Mesendoderm (in vitro differentiated cells): Measurements from ENCODE around the gene ARHGEF1.

ENCODE experiments used
- DNase-seq: peaks from one replicate; pipeline ENCODE4 v3.0.0; 2013
- H2AK5ac ChIP-seq: 2 replicates; pipeline ENCODE4 v1.6.1; 2013; ENCODE audit warnings: low read length, inconsistent platforms
- H2BK120ac ChIP-seq: 2 replicates; pipeline ENCODE4 v1.6.1; 2013; ENCODE audit warnings: low read depth, mild to moderate bottlenecking, low read length, moderate library complexity, mixed read lengths
- H2BK15ac ChIP-seq: replicated peaks from 2 replicates; pipeline ENCODE4 v1.6.1; 2013; ENCODE audit warnings: low read depth, mild to moderate bottlenecking, moderate library complexity
- H2BK5ac ChIP-seq: 2 replicates; pipeline ENCODE4 v1.6.1; 2013; ENCODE audit warnings: low read length, inconsistent platforms
- H3K18ac ChIP-seq: 2 replicates; pipeline ENCODE4 v1.6.1; 2013; ENCODE audit warnings: mild to moderate bottlenecking, low read length, mixed read lengths
- H3K23ac ChIP-seq: one replicate; pipeline ENCODE4 v1.6.1; 2013; ENCODE audit warnings: low read length
- H3K27ac ChIP-seq: 2 replicates; pipeline ENCODE4 v1.5.1; 2013; ENCODE audit warnings: low read depth, mild to moderate bottlenecking, inconsistent platforms, low read length, moderate library complexity
- H3K27me3 ChIP-seq: 2 replicates; pipeline ENCODE4 v1.6.1; 2013; ENCODE audit warnings: low read length, control low read depth, mild to moderate bottlenecking, inconsistent platforms; ENCODE audit not compliant: insufficient read depth, poor library complexity
- H3K36me3 ChIP-seq: 2 replicates; pipeline ENCODE4 v1.6.1; 2013; ENCODE audit warnings: low read length, inconsistent platforms; ENCODE audit not compliant: control insufficient read depth, insufficient read depth
- H3K4ac ChIP-seq: one replicate; pipeline ENCODE4 v1.6.1; 2013; ENCODE audit warnings: low read depth, mild to moderate bottlenecking, low read length, moderate library complexity
- H3K4me1 ChIP-seq: 2 replicates; pipeline ENCODE4 v1.6.1; 2013; ENCODE audit warnings: low read depth, low read length, inconsistent platforms; ENCODE audit not compliant: control insufficient read depth
- H3K4me2 ChIP-seq: 2 replicates; pipeline ENCODE4 v1.6.1; 2013; ENCODE audit warnings: low read length
- H3K4me3 ChIP-seq: 2 replicates; pipeline ENCODE4 v1.5.1; 2013; ENCODE audit warnings: mild to moderate bottlenecking, low read length
- H3K56ac ChIP-seq: one replicate; pipeline ENCODE4 v1.6.1; 2013; ENCODE audit warnings: low read length
- H3K79me1 ChIP-seq: 2 replicates; pipeline ENCODE4 v1.6.1; 2013; ENCODE audit warnings: low read length, inconsistent platforms
- H3K79me2 ChIP-seq: 2 replicates; pipeline ENCODE4 v1.6.1; 2013; ENCODE audit warnings: mild to moderate bottlenecking, low read length; ENCODE audit not compliant: control insufficient read depth, insufficient read depth
- H3K9ac ChIP-seq: 2 replicates; pipeline ENCODE4 v1.6.1; 2013; ENCODE audit warnings: low read length, inconsistent platforms
- H4K5ac ChIP-seq: one replicate; pipeline ENCODE4 v1.6.1; 2013; ENCODE audit warnings: low read length
- H4K8ac ChIP-seq: one replicate; pipeline ENCODE4 v1.6.1; 2013; ENCODE audit warnings: low read depth, mild to moderate bottlenecking, control low read depth, low read length, moderate library complexity
- WGBS: extraction: QIAGEN DNeasy Blood & Tissue Kit; methylation state at CpG from one replicate; pipeline ENCODE4 v1.1.7; 2013; ENCODE audit warnings: low lambda C conversion rate, missing lambda C conversion rate; ENCODE audit not compliant: insufficient coverage; ENCODE audit errors: extremely low coverage; 5-methylcytosine and 5-hydroxymethylcytosine counted together

Gene ARHGEF1

DNA sequence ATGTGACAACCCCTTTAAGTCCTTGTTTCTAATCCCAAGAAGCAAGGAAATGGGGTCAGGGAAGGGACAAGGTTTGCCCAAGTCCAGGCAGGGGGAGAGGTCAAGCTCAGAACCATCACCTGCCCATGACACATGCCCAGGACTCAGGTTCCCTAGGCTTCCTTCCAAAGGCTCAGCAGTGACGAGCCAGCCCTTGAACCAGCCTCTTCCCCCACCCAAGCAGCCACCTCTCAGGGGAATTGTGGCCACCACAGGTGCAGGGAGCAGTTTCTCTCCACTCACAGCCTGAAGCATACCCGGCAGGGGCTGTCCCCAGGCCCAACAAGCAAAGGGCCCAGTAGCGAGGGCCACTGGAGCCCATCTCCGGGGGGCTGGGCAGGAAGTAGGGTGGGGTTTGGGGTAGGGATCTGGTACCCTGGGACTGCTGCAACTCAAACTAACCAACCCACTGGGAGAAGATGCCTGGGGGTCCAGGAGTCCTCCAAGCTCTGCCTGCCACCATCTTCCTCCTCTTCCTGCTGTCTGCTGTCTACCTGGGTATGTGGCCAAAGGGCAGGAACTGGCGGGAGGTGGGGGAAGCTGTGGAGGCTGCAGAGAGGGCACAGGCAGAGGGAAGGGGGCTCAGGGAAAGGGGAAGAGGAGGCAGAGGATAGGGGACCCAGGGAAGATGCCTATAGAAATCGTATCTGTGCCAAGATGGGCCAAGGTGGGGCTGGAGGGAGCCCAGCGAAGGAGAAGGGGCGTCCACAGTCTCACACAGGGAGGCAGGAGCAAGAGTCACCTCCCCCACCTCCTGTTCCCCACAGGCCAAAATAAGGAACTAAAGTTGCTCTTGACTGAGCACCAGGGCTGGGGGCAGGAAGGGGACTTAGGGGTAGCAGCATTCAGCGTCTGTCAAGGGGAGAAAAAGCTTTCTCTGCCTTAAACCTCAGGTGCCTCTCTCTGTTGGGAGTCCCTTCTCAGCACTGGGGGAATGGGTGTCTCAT, 5.8 kb upstream of the ARHGEF1 start, which contains the start of gene CD79A:
Gene CD79A (plus strand): TSS at position 433 of the 986 bp plus-strand sequence. CDS start 26 bp downstream, at position 459.
- Histone ChIP-seq H2BK15ac (no peak within 1 kb of the TSS), H3K36me3 (no peaks in the 10 kb centered on the region), H3K79me1 (no peaks in the 10 kb centered on the region), H3K18ac (no peak within 1 kb of the TSS), H2BK5ac (no peak within 1 kb of the TSS), H3K4ac (no peak within 1 kb of the TSS), H3K79me2 (no peaks in the 10 kb centered on the region), H4K5ac (no peak within 1 kb of the TSS), H4K8ac (no peak within 1 kb of the TSS), H3K4me3 (no peak within 1 kb of the TSS), H3K9ac (peak within 1 kb of the TSS; percentile 6), H2AK5ac (no peak within 1 kb of the TSS), H3K4me1 (no peaks in the 10 kb centered on the region), H3K27ac (no peak within 1 kb of the TSS), H3K4me2 (no peak within 1 kb of the TSS), H3K23ac (no peak within 1 kb of the TSS), H2BK120ac (no peak within 1 kb of the TSS), H3K56ac (peak within 1 kb of the TSS; percentile 42), H3K27me3 (no peaks in the 10 kb centered on the region)
- DNase-seq = no peak
- no CpG with 5 or more reads among the region's 9 CpGs for WGBS

DNA sequence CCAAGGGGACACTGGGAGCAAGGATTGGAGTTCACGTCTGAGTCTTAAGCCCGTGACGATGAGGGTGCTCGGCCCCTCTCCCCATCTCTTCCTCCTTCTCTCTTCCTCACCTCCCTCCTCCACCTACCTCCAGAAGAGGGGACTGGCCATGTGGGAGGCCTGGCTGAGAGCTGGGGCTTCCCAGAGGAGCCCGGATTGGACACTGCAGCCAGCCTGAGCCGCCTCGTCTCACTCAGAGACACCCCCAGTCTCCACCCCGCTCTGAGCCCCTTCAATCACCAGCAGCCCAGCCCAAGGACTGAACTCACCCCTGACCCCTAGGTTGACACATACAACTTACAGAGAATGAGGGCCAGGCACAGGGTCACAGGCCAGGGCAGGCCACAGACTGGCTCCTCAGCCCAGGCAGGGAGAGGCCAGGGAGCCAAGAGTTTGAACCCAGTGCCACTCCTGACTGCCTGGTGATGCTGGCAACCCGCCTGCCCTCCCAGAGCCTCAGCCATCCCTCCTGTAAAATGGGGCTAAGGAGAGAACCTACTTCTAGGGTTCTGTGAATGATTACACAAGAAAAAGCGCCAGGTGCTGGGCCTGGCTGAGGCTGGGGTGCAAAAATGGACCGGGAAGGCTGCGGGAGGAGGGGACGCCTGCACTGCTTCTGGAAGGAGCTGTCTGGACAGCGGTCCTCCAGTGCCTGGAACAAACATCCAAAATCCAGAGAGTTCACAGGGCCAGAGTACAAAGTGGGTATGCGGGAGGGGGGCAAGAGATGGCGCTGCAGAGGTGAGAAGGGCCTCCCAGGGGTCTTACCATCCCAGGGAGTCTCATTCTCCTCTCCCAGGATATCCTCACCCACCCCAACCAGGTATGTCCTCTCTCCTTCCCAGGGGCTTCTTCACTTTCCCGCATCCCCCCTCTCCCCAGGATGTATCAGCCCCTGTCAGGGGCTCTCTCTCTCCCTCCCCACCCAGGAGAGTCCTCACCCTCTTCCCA, 4.8 kb upstream of the ARHGEF1 start:
- H3K79me1 ChIP-seq = no peaks in the 10 kb centered on the region
- no peak overlapping the region for H3K9ac ChIP-seq
- no peak overlapping the region for H2BK5ac ChIP-seq
- no peak overlapping the region for H3K56ac ChIP-seq
- no peak overlapping the region for H2BK15ac ChIP-seq
- no peak overlapping the region for H3K23ac ChIP-seq
- no peak overlapping the region for H4K8ac ChIP-seq
- H3K79me2 ChIP-seq = no peaks in the 10 kb centered on the region
- H2AK5ac ChIP-seq = no peak overlapping the region
- no peak for DNase-seq
- no peak overlapping the region for H2BK120ac ChIP-seq
- no peaks in the 10 kb centered on the region for H3K4me1 ChIP-seq
- no CpG with 5 or more reads among the region's 17 CpGs for WGBS
- H3K27me3 ChIP-seq = no peaks in the 10 kb centered on the region
- no peaks in the 10 kb centered on the region for H3K36me3 ChIP-seq
- no peak overlapping the region for H3K4me2 ChIP-seq
- no peak overlapping the region for H3K27ac ChIP-seq
- no peak overlapping the region for H4K5ac ChIP-seq
- H3K4ac ChIP-seq = no peak overlapping the region
- no peak overlapping the region for H3K4me3 ChIP-seq
- no peak overlapping the region for H3K18ac ChIP-seq

DNA sequence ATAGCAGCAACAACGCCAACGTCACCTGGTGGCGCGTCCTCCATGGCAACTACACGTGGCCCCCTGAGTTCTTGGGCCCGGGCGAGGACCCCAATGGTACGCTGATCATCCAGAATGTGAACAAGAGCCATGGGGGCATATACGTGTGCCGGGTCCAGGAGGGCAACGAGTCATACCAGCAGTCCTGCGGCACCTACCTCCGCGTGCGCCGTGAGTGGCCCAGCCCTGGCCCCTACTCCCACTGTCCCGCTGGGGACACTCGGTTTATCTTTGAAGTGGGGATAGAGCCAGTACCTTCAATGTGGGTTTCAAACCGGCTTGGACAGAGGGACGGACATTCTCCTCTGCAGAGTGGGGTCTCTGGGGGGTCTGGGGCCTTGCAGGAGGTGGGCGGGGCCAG, 3.9 kb upstream of the ARHGEF1 start:
- Histone ChIP-seq H3K23ac (no peak overlapping the region), H3K56ac (no peak overlapping the region), H3K27ac (no peak overlapping the region), H3K9ac (no peak overlapping the region), H3K27me3 (no peaks in the 10 kb centered on the region), H3K4me2 (no peak overlapping the region), H3K4me3 (no peak overlapping the region), H4K5ac (no peak overlapping the region), H3K4me1 (no peaks in the 10 kb centered on the region), H4K8ac (no peak overlapping the region), H3K4ac (no peak overlapping the region), H2BK5ac (no peak overlapping the region), H2BK15ac (no peak overlapping the region), H3K18ac (no peak overlapping the region), H3K79me1 (no peaks in the 10 kb centered on the region), H3K79me2 (no peaks in the 10 kb centered on the region), H2AK5ac (no peak overlapping the region), H2BK120ac (no peak overlapping the region), H3K36me3 (no peaks in the 10 kb centered on the region)
- DNase-seq = no peak
- WGBS = no CpG with 5 or more reads among the region's 21 CpGs

DNA sequence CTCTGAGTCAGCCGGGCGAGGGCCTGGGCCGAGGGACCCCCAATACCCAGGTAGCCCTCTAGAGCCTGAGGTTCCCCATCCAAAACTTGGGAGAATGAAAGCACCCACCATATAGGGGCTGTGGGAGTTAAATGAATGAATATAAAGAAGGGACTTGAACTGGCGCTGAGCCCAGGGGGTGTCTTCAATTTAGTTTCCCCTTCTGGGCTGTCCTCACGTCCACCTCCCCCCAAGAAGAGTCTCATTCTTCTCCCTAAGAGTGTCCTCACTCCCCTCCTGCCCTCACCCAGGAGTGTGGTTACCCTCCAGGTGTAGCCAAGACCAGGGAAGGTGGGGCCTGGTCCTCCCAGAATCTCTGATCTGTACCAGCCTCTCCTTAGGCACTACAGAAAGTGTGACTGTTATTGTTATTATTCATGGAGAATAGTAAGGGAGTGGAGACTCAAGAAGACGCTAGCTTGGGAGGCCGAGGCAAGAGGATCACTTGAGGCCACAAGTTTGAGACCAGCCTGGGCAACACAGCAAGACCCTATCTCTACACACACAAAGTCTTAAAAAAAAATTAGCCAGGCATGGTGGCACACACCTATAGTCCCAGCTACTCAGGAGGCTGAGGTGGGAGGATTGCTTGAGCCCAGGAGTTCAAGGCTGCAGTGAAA, 3.2 kb upstream of the ARHGEF1 start:
- H3K27ac ChIP-seq = no peak overlapping the region
- no peak overlapping the region for H2AK5ac ChIP-seq
- no CpG with 5 or more reads among the region's 7 CpGs for WGBS
- no peak overlapping the region for H2BK120ac ChIP-seq
- H3K18ac ChIP-seq = no peak overlapping the region
- H3K9ac ChIP-seq = no peak overlapping the region
- no peak overlapping the region for H2BK15ac ChIP-seq
- no peak overlapping the region for H4K5ac ChIP-seq
- H3K4me2 ChIP-seq = no peak overlapping the region
- H2BK5ac ChIP-seq = no peak overlapping the region
- no peak overlapping the region for H3K4me3 ChIP-seq
- no peak overlapping the region for H3K56ac ChIP-seq
- no peaks in the 10 kb centered on the region for H3K36me3 ChIP-seq
- no peaks in the 10 kb centered on the region for H3K4me1 ChIP-seq
- no peak for DNase-seq
- no peak overlapping the region for H4K8ac ChIP-seq
- H3K79me1 ChIP-seq = peaks cover 1% of the 10 kb centered on the region
- peaks cover 1% of the 10 kb centered on the region for H3K79me2 ChIP-seq
- H3K27me3 ChIP-seq = no peaks in the 10 kb centered on the region
- no peak overlapping the region for H3K4ac ChIP-seq
- H3K23ac ChIP-seq = no peak overlapping the region

DNA sequence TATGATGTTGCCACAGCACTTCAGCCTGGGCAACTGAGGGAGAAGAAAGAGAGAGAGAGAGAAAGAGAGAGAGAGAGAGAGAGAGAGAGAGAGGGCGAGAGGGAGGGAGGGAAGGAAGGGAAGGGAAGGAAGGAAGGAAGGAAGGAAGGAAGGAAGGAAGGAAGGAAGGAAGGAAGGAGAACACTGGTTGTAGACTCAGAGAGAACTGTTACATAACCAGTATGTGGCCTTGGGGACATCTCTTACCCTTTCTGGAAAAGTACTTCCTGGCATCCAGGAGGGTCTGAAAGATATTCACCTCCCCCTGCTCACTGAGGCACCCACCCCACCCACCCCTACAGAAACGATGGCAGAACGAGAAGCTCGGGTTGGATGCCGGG, 2.7 kb upstream of the ARHGEF1 start:
- Histone ChIP-seq H3K27me3 (no peaks in the 10 kb centered on the region), H3K4me2 (no peak overlapping the region), H3K18ac (no peak overlapping the region), H2AK5ac (no peak overlapping the region), H3K79me2 (peaks cover 4% of the 10 kb centered on the region), H3K23ac (no peak overlapping the region), H4K5ac (no peak overlapping the region), H2BK5ac (no peak overlapping the region), H3K9ac (no peak overlapping the region), H3K4me1 (no peaks in the 10 kb centered on the region), H4K8ac (no peak overlapping the region), H3K4me3 (no peak overlapping the region), H3K4ac (no peak overlapping the region), H2BK120ac (no peak overlapping the region), H3K36me3 (no peaks in the 10 kb centered on the region), H3K56ac (no peak overlapping the region), H3K27ac (no peak overlapping the region), H2BK15ac (no peak overlapping the region), H3K79me1 (peaks cover 5% of the 10 kb centered on the region)
- no CpG with 5 or more reads among the region's 5 CpGs for whole genome bisulfite sequencing
- DNase-seq = no peak
